Right lobe of liver (tissue), 6 donors: ENCODE data around the gene OR10A7. TPM values are rescaled to one million over a fixed set of nuclear protein-coding genes. Genes with fewer than 3 reads are reported as not detected.

Experiments used
- ATAC-seq, 4 donors: fragments of 200-7000 bp; cut with Tn5 transposase; one replicate each; pipeline ENCODE4 v1.9.1; 2020; ENCODE audit warnings: mild to moderate bottlenecking in 4 of 4, moderate library complexity in 4 of 4
- DNase-seq, 3 donors: peaks; one replicate each; pipeline ENCODE4 v3.0.0-alpha.2; 2020
- H3K27ac ChIP-seq, 3 donors: fragments of 200-600 bp; one replicate each; pipeline ENCODE4 v1.8.0; 2022
- H3K27me3 ChIP-seq, 2 donors: fragments of 200-600 bp; one replicate each; pipeline ENCODE4 v1.8.0; 2022
- H3K36me3 ChIP-seq, 4 donors: fragments of 200-600 bp; sonication (generic) in 1 of 4; one replicate each; pipeline versions ENCODE4 v1.5.1 to v1.8.0; 2017 to 2022; ENCODE audit warnings: control low read depth in 1 of 4
- H3K4me1 ChIP-seq, 4 donors: fragments of 200-600 bp; sonication (generic) in 1 of 4; one replicate each; pipeline versions ENCODE4 v1.5.1 to v1.8.0; 2017 to 2022; ENCODE audit warnings: control low read depth in 1 of 4
- H3K4me3 ChIP-seq, 3 donors: fragments of 200-600 bp; one replicate each; pipeline ENCODE4 v1.8.0; 2022
- H3K9me3 ChIP-seq, 4 donors: fragments of 200-600 bp; sonication (generic) in 1 of 4; one replicate each; pipeline versions ENCODE4 v1.5.1 to v1.8.0; 2017 to 2022; ENCODE audit warnings: control low read depth in 1 of 4
- CTCF ChIP-seq, 4 donors: fragments of 200-600 bp in 3 of 4; fragments of 450-650 bp in 1 of 4; IDR thresholded peaks; one replicate each; pipeline versions ENCODE4 v1.5.1 to v1.8.0; 2016 to 2022; ENCODE audit warnings: antibody characterized with exemption in 4 of 4, mild to moderate bottlenecking in 2 of 4
- POLR2A ChIP-seq: fragments of 450-650 bp; IDR thresholded peaks from one replicate; pipeline ENCODE4 v1.6.1; 2017; ENCODE audit warnings: antibody characterized with exemption, mild to moderate bottlenecking
- WGBS: methylation state at CpG from one replicate; pipeline ENCODE4 v1.1.6; 2018; ENCODE audit warnings: low coverage, low lambda C conversion rate; ENCODE audit not compliant: insufficient coverage; ENCODE audit errors: missing lambda C conversion rate; 5-methylcytosine and 5-hydroxymethylcytosine counted together
- intact Hi-C, 2 donors: fragments of 100-400 bp; cut with DNase I; formaldehyde crosslinking; loops; one replicate each; pipeline versions ENCODE4 v1.11.2 to v1.14.1; 2022
- total RNA-seq, 6 experiments: library from RNA; depleted of rRNA in 2 of 6; stranded (reverse); fragments of >200 nt in 2 of 6; fragmentation: NEBNext Ultra II Directional in 3 of 6; extraction: Animal tissue kit (Norgen Biotek cat#: 25700) in 3 of 6; gene quantifications; one replicate each; pipeline versions ENCODE4 v1.1.0 to v1.2.4, GENCODE V29; 2016 to 2023
- donor health status: DM: no; HTN: yes; CAD: no.
- donor health status: DM: no; HTN: no; CAD: no.
- donor health status: DM: no; HTN: no; CAD: no.
- donor health status: DM: no; HTN: yes; CAD: no.
- donor health status: DM: no; HTN: yes; CAD: no.

OR10A7 gene
- total RNA-seq, 6 experiments from 2014 or later: not detected

- no peak for ATAC-seq
- no peaks in the 10 kb centered on the region for H3K4me1 ChIP-seq
- 83% methylated on average over 4 of the region's 4 CpGs for WGBS
- intact Hi-C loops: no loop called here
- H3K36me3 ChIP-seq: no peaks in the 10 kb centered on the region
- H3K27me3 ChIP-seq: no peaks in the 10 kb centered on the region
- no peaks in the 10 kb centered on the region for H3K9me3 ChIP-seq
- H3K4me3 ChIP-seq: no peak overlapping the region
- TF ChIP-seq CTCF (IDR thresholded peaks at IDR 0.05): no peak
- no peak for TF ChIP-seq POLR2A
- no peak for DNase-seq
- H3K27ac ChIP-seq: no peak overlapping the region
These were observed 36.0 kb downstream of the OR10A7 start for GRCh38 chr12:55256831-55257230.

GRCh38 chr12:55258303-55258702 lies 37.5 kb downstream of the OR10A7 start:
- Histone ChIP-seq H3K27me3 (no peaks in the 10 kb centered on the region), H3K36me3 (no peaks in the 10 kb centered on the region), H3K4me1 (no peaks in the 10 kb centered on the region), H3K27ac (no peak overlapping the region), H3K9me3 (no peaks in the 10 kb centered on the region), H3K4me3 (no peak overlapping the region)
- intact Hi-C loops: no loop called here
- WGBS: 100% methylated on average over 1 of the region's 2 CpGs
- no peak for DNase-seq
- ATAC-seq: no peak
- TF ChIP-seq POLR2A (no peak), CTCF (IDR thresholded peaks at IDR 0.05) (no peak)

Other genes with a start within 250 kb of the OR10A7 start
- 1 to 10 TPM in 1 of 6 experiments, under 1 TPM in 4, not detected in 1; 0.09 to 1.2 (median 0.37) TPM for gene TESPA1, start 236.3 kb upstream of the OR10A7 start, total RNA-seq
- not detected for gene NEUROD4, start 201.1 kb upstream of the OR10A7 start, total RNA-seq
- gene OR9K2, start 94.6 kb upstream of the OR10A7 start, total RNA-seq: not detected
- gene OR6C74, start 23.6 kb downstream of the OR10A7 start, total RNA-seq: not detected
- gene OR6C6, start 75.5 kb downstream of the OR10A7 start, total RNA-seq: not detected
- not detected for gene OR6C1, start 93.3 kb downstream of the OR10A7 start, total RNA-seq
- not detected for gene OR6C3, start 109.7 kb downstream of the OR10A7 start, total RNA-seq
- gene OR6C75, start 141.9 kb downstream of the OR10A7 start, total RNA-seq: not detected
- not detected for gene OR6C65, start 179.5 kb downstream of the OR10A7 start, total RNA-seq
- gene OR6C76, start 205.2 kb downstream of the OR10A7 start, total RNA-seq: not detected
- gene OR6C2, start 223.1 kb downstream of the OR10A7 start, total RNA-seq: not detected
- gene OR6C70, start 249.1 kb downstream of the OR10A7 start, total RNA-seq: not detected